PC-3 (cell line): Measurements from ENCODE around the gene GRIN2C. TPM values are rescaled to one million over a fixed set of nuclear protein-coding genes. Genes with fewer than 3 reads are reported as not detected.
A peak's percentile ranks its signal among the peaks of the same experiment; 100 is the strongest.

Experiments used
- ATAC-seq: fragments of 200-7000 bp; cut with Tn5 transposase; 2 replicates; pipeline ENCODE4 v1.9.1; 2020; ENCODE audit warnings: mild to moderate bottlenecking, moderate library complexity
- BruUV-seq: library from RNA; stranded (reverse); fragments of 400-500 nt; replicated peaks from 2 replicates; lab custom pipeline; 2021; lab: Mats Ljungman, UMichigan
- CTCF ChIA-PET: fragments of 300-600 bp; sonication (Branson Sonifier 250); formaldehyde crosslinking; loops from one replicate; lab custom pipeline; 2022; ENCODE audit warnings: antibody characterized with exemption; lab: Charles Lee
- POLR2A ChIA-PET: fragments of 300-600 bp; sonication (Branson Sonifier 250); formaldehyde crosslinking; loops from one replicate; lab custom pipeline; 2022; ENCODE audit warnings: antibody characterized with exemption; ENCODE audit not compliant: unreplicated experiment; lab: Charles Lee
- DNase-seq: peaks from one replicate; pipeline ENCODE4 v3.0.0-alpha.2; 2015
- H2AFZ ChIP-seq: fragments of 300-600 bp; sonication (generic); 2 replicates; pipeline ENCODE4 v1.6.0; 2016; ENCODE audit warnings: antibody characterized with exemption, low read length
- H3F3A ChIP-seq: fragments of 300-600 bp; sonication (generic); one replicate; pipeline ENCODE4 v1.6.0; 2017; ENCODE audit warnings: antibody characterized with exemption, low read length, control low read depth, mild to moderate bottlenecking; ENCODE audit not compliant: unreplicated experiment
- H3K27ac ChIP-seq: fragments of 300-600 bp; sonication (generic); 2 replicates; pipeline ENCODE4 v1.5.1; 2016; ENCODE audit warnings: mild to moderate bottlenecking, low read length
- H3K27me3 ChIP-seq: fragments of 300-600 bp; sonication (generic); 2 replicates; pipeline ENCODE4 v1.6.1; 2016; ENCODE audit warnings: low read length, mixed read lengths
- H3K36me3 ChIP-seq: fragments of 300-600 bp; sonication (generic); 2 replicates; pipeline ENCODE4 v1.6.1; 2016; ENCODE audit warnings: low read depth, mixed run types, low read length, mixed read lengths
- H3K4me1 ChIP-seq: fragments of 300-600 bp; sonication (generic); 2 replicates; pipeline ENCODE4 v1.5.1; 2016; ENCODE audit warnings: low read length; ENCODE audit not compliant: insufficient read depth
- H3K4me2 ChIP-seq: fragments of 300-600 bp; sonication (generic); 2 replicates; pipeline ENCODE4 v1.6.0; 2016; ENCODE audit warnings: low read length
- H3K4me3 ChIP-seq: fragments of 300-600 bp; sonication (generic); 2 replicates; pipeline ENCODE4 v1.5.1; 2016; ENCODE audit warnings: mild to moderate bottlenecking, low read length, mixed read lengths
- H3K79me2 ChIP-seq: fragments of 300-600 bp; sonication (generic); 2 replicates; pipeline ENCODE4 v1.6.1; 2017; ENCODE audit warnings: low read length, mixed read lengths
- H3K9ac ChIP-seq: fragments of 300-600 bp; sonication (generic); 2 replicates; pipeline ENCODE4 v1.6.0; 2016; ENCODE audit warnings: mild to moderate bottlenecking, low read length
- H3K9me2 ChIP-seq: fragments of 300-600 bp; sonication (generic); replicated peaks from 2 replicates; pipeline ENCODE4 v1.6.1; 2016; ENCODE audit warnings: mixed run types, low read length, mixed read lengths
- H3K9me3 ChIP-seq: fragments of 300-600 bp; sonication (generic); 2 replicates; pipeline ENCODE4 v1.6.1; 2016; ENCODE audit warnings: low read length, mixed read lengths
- H4K20me1 ChIP-seq: fragments of 300-600 bp; sonication (generic); 2 replicates; pipeline ENCODE4 v1.6.1; 2016; ENCODE audit warnings: low read length, mixed read lengths
- EZH2 ChIP-seq: fragments of 300-600 bp; sonication (generic); IDR thresholded peaks from one replicate; pipeline ENCODE4 v1.6.1; 2017; ENCODE audit warnings: antibody characterized with exemption, mild to moderate bottlenecking, low read length; ENCODE audit not compliant: unreplicated experiment
- EZH2phosphoT487 ChIP-seq: fragments of 300-600 bp; sonication (generic); IDR thresholded peaks from 2 replicates; pipeline ENCODE4 v1.6.1; 2018; ENCODE audit warnings: mild to moderate bottlenecking, antibody characterized with exemption, low read length, borderline replicate concordance
- intact Hi-C: fragments of 100-400 bp; cut with micrococcal nuclease; formaldehyde crosslinking; loops from 2 replicates; pipeline ENCODE4 v1.9.0; 2023
- total RNA-seq: library from RNA; depleted of rRNA; stranded (reverse); fragments of >200 nt; gene quantifications from 2 replicates; pipeline ENCODE4 v1.2.3, GENCODE V29; 2014
- TF ChIP-seq, protein P1 (sequence below): fragments of 300-600 bp; sonication (generic); conservative IDR thresholded peaks from 2 replicates; pipeline ENCODE4 v1.5.1; 2017; ENCODE audit warnings: antibody characterized with exemption, low read depth, mild to moderate bottlenecking, low read length

The GRIN2C gene
- total RNA-seq, 1 experiment from 2014 or later: 0.04 TPM

DNA sequence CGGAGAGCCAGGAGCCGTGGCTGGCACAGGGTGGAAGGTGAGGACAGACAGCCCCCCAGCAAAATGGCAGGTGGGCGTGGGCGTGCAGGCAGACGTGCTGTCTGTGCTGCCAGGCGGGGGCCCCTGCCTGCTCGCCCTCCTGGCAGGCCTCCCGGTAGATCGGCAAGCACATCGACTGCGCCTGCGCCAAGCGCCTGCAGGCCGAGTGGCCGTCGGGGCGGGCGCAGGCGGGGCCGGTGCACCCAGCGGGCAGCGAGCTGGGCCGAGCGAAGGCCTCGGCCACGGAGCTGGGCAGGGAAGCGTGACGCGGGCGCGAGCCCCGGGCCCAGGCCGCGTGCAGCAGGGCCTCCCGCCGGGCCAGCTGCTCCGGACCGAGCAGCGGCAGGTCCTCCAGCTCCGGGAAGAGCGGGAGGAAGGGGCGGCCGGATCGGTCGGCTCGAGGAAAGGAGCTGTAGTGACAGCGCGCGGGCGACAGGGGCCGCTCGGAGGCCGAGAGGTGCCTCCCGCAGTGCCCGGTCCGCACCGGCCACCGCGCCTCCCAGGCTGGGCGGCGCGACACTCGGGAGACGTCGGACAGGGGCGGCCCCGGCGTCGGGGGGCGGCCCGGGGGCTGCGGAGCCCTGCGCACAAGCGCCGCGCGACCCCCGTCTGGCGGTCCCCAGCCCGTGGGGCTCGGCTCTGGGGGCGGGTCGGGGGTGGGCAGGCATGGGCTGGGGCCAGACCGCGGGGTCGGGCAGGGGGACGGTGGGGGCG, 16.9 kb downstream of the GRIN2C start:
- no TSS peak for BruUV-seq
- Histone ChIP-seq H3K9me2 (no peaks in the 10 kb centered on the region), H3K27me3 (no peaks in the 10 kb centered on the region), H3K4me2 (peak overlapping the region; percentile 79), H3K4me1 (peaks cover 6% of the 10 kb centered on the region; the same call in 1 of the 2 replicates), H2AFZ (peak overlapping the region; percentile 79), H4K20me1 (no peaks in the 10 kb centered on the region), H3K9ac (peak overlapping the region; percentile 65; the same call in 1 of the 2 replicates), H3K27ac (no peak overlapping the region), H3K79me2 (no peaks in the 10 kb centered on the region), H3F3A (no peaks in the 10 kb centered on the region), H3K4me3 (peak overlapping the region; percentile 71), H3K9me3 (no peaks in the 10 kb centered on the region), H3K36me3 (no peaks in the 10 kb centered on the region)
- DNase-seq (peak; percentile 82), ATAC-seq (peak; percentile 90)
- intact Hi-C loops: loop anchor here (1.0 kb wide), 1 partner anchor 18 kb away; no protein-coding TSS in a partner anchor
- ChIA-PET POLR2A (interaction anchor here (0.6 to 0.7 kb wide), 4 partner anchors 17 to 239 kb away, joined by 3 to 7 read pairs (median 4); partner anchors contain the start of genes FDXR and MRPL58), CTCF (interaction anchor here (0.5 to 1.6 kb wide), 7 partner anchors 9 to 347 kb away, joined by 3 to 17 read pairs (median 4); partner anchors contain the start of gene FDXR)
- TF ChIP-seq, protein P1, sequence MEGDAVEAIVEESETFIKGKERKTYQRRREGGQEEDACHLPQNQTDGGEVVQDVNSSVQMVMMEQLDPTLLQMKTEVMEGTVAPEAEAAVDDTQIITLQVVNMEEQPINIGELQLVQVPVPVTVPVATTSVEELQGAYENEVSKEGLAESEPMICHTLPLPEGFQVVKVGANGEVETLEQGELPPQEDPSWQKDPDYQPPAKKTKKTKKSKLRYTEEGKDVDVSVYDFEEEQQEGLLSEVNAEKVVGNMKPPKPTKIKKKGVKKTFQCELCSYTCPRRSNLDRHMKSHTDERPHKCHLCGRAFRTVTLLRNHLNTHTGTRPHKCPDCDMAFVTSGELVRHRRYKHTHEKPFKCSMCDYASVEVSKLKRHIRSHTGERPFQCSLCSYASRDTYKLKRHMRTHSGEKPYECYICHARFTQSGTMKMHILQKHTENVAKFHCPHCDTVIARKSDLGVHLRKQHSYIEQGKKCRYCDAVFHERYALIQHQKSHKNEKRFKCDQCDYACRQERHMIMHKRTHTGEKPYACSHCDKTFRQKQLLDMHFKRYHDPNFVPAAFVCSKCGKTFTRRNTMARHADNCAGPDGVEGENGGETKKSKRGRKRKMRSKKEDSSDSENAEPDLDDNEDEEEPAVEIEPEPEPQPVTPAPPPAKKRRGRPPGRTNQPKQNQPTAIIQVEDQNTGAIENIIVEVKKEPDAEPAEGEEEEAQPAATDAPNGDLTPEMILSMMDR: peak; percentile 61
- no peak for TF ChIP-seq EZH2phosphoT487

DNA sequence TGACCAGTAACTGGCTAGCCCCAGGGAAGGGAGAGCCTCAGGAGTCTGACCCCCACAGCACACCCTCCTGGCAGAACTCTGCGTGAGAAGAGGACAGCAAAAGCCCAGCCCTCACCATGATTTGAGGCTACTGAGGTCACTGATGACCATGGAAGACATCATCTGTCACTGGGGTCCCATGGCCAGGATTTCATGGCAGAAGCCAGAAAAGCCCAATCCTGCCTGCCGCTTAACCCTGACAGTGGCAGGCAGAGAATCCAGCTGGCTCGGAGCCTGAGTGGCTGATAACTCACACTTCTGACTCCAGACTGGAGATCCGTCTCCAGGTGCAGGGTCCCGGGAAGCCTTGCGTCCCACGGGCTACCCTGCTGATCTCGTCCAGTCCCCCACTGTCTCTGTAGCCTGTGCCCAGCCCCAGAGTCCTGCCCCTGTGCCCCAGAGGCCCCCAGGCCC, 17.5 kb downstream of the GRIN2C start:
- ATAC-seq: peak; percentile 39
- Histone ChIP-seq H4K20me1 (no peaks in the 10 kb centered on the region), H3K27me3 (no peaks in the 10 kb centered on the region), H3F3A (no peaks in the 10 kb centered on the region), H3K9me3 (no peaks in the 10 kb centered on the region), H3K9ac (peak overlapping the region; percentile 65; the same call in 1 of the 2 replicates), H3K4me2 (peak overlapping the region; percentile 79), H3K79me2 (no peaks in the 10 kb centered on the region), H3K4me3 (peak overlapping the region; percentile 71), H3K36me3 (no peaks in the 10 kb centered on the region), H3K4me1 (peaks cover 6% of the 10 kb centered on the region; the same call in 1 of the 2 replicates), H3K27ac (no peak overlapping the region), H3K9me2 (no peaks in the 10 kb centered on the region), H2AFZ (peak overlapping the region; percentile 79)
- POLR2A ChIA-PET: interaction anchor here (0.6 kb wide), 1 partner anchor 239 kb away, joined by 5 read pairs; no protein-coding TSS in a partner anchor
- peak; percentile 18 for DNase-seq
- TF ChIP-seq EZH2 (no peak), EZH2phosphoT487 (no peak)
- TF ChIP-seq, protein P1: peak; percentile 35; the same call in 1 of the 2 replicates
- CTCF ChIA-PET: interaction anchor here (0.5 to 1.6 kb wide), 5 partner anchors 10 to 347 kb away, joined by 4 to 17 read pairs (median 4); partner anchors contain the start of gene FDXR
- TSS peak; percentile 29 for BruUV-seq
- intact Hi-C loops: no loop called here
